ENCODE data around the gene GPRC5D. TPM values are rescaled to one million over a fixed set of nuclear protein-coding genes. Genes with fewer than 3 reads are reported as not detected.

GPRC5D gene
- total and polyA plus RNA-seq, 9 of the 15 experiments (the other 6 are each of a cell fraction or from before 2014, with no cell fraction given), result 1.0 to 1.1 TPM; not detected in 7

DNA sequence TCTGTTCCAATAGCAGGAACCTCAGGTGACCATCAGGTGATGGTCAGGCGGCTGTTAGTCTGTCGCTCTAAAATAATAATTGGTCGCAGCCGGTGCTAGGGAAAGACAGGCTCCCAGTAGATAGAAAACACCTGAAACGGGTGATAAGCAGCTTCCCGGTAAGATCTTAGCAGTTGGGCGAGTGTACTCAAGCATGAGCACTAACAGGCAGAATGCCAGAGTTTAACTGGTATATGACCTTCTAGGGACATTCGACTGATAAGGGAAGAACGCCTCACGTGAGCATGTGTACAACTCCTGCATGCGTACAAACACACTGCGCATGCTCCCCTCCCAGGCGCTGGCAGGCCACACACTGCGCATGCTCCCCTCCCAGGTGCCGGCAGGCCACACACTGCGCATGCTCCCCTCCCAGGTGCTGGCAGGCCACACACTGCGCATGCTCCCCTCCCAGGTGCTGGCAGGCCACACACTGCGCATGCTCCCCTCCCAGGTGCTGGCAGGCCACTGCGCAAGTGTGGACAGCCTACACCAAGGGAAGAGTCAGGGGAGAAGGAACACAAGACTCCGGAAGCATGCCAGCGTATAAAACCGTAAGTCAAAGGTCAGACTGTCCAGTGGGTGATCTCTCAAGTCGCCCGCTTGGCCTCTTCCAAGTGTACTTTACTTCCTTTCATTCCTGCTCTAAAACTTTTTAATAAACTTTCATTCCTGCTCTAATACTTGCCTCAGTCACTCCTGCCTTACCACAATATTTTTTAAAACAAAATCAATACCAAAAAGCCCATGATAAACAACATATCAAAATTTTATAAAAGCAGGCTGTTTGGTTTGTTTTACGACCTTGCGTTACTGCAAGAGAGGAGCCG, 24.5 kb downstream of the GPRC5D start (continued):
- no peak for TF ChIP-seq ARID4B (CRISPR knock-in tag; IDR thresholded peaks at IDR 0.05)
- TF ChIP-seq MNT (conservative IDR thresholded peaks at IDR 0.05), result peak; percentile 41 to 69; a peak in 3 of 4 replicates
- no peak for TF ChIP-seq ZBTB5 (IDR thresholded peaks at IDR 0.05)
- no peak for TF ChIP-seq ZNF174 (CRISPR knock-in tag; IDR thresholded peaks at IDR 0.05)
- TF ChIP-seq DACH1 (IDR thresholded peaks at IDR 0.05; ENCODE audit: partially characterized antibody), result no peak
- TF ChIP-seq, protein P1, sequence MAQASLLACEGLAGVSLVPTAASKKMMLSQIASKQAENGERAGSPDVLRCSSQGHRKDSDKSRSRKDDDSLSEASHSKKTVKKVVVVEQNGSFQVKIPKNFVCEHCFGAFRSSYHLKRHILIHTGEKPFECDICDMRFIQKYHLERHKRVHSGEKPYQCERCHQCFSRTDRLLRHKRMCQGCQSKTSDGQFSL (CRISPR knock-in tag; IDR thresholded peaks at IDR 0.05), result no peak
- TF ChIP-seq, protein P1 (tag; IDR thresholded peaks at IDR 0.05), result no peak
- TF ChIP-seq, protein P2, sequence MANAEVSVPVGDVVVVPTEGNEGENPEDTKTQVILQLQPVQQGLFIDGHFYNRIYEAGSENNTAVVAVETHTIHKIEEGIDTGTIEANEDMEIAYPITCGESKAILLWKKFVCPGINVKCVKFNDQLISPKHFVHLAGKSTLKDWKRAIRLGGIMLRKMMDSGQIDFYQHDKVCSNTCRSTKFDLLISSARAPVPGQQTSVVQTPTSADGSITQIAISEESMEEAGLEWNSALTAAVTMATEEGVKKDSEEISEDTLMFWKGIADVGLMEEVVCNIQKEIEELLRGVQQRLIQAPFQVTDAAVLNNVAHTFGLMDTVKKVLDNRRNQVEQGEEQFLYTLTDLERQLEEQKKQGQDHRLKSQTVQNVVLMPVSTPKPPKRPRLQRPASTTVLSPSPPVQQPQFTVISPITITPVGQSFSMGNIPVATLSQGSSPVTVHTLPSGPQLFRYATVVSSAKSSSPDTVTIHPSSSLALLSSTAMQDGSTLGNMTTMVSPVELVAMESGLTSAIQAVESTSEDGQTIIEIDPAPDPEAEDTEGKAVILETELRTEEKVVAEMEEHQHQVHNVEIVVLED (CRISPR knock-in tag; IDR thresholded peaks at IDR 0.05), result no peak
- no peak for TF ChIP-seq CREB3 (tag; conservative IDR thresholded peaks at IDR 0.05; ENCODE audit: low read depth)
- no peak for TF ChIP-seq RNF219 (CRISPR knock-in tag; IDR thresholded peaks at IDR 0.05)
